ENCODE data around the gene SLC12A9.

Gene SLC12A9

DNA sequence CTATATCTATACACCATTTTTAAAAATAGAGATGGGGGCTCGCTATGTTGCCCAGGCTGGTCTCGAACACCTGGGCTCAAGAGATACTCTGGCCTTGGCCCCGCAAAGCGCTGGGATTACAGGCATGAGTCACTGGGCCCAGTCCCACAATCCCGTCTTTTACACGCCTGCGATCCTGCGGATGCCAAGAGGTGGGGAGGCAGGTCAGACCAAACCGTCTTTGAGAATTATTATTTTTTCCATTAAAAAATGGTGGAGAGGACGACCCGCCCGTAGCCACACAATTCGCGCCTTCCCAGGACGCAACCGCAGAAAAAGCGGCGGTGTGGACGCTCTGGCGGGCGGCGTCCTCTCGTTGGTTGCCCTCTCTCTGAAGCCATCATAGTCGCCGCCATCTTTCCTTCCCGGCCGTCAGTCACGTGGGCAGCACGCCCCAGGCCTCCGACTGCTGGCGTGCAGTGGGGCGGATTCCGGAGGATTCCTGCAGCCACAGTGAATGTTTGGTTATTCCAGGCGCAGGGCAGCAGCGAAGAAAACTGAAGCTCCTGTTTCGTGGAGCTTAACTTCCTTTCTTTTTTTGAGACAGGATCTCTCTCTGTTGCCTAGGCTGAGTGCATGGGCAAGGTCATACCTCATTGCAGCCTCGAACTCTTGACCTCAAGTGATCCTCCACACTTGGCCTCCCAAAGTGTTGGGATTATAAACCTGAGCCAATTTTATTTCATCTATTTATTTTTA is 15.2 kb upstream of the SLC12A9 start (continued):
- TF ChIP-seq PRDM4 (tag by site-specific recombination; IDR thresholded peaks at IDR 0.05) (peak; percentile 52; the same call in 1 of the 2 replicates), ZNF692 (tag by site-specific recombination; IDR thresholded peaks at IDR 0.05) (peak; percentile 91), ZNF16 (tag by site-specific recombination; IDR thresholded peaks at IDR 0.05; ENCODE audit: low read depth) (no peak), ZNF394 (tag by site-specific recombination; IDR thresholded peaks at IDR 0.05; ENCODE audit: borderline replicate concordance) (peak; percentile 79; the same call in 1 of the 2 replicates), ZNF555 (tag by site-specific recombination; conservative IDR thresholded peaks at IDR 0.05) (no peak), ZNF18 (tag by site-specific recombination; IDR thresholded peaks at IDR 0.05) (0 out of 2 replicates have a peak, but pooled peaks have one; percentile 35), ZNF701 (tag by site-specific recombination; IDR thresholded peaks at IDR 0.05) (no peak), ZSCAN18 (tag by site-specific recombination; IDR thresholded peaks at IDR 0.05) (peak; percentile 82), ZFP3 (tag by site-specific recombination; IDR thresholded peaks at IDR 0.05; ENCODE audit: low read depth) (no peak), INSM2 (tag by site-specific recombination; IDR thresholded peaks at IDR 0.05) (peak; percentile 95), KLF9 (tag by site-specific recombination; IDR thresholded peaks at IDR 0.05; ENCODE audit: low read depth) (peak; percentile 61; the same call in 1 of the 2 replicates), ZNF560 (tag by site-specific recombination; IDR thresholded peaks at IDR 0.05; ENCODE audit: borderline replicate concordance) (no peak), ZNF629 (tag by site-specific recombination; IDR thresholded peaks at IDR 0.05) (peak; percentile 88), SALL2 (tag by site-specific recombination; IDR thresholded peaks at IDR 0.05; ENCODE audit: borderline replicate concordance) (no peak), ZFHX2 (tag by site-specific recombination; conservative IDR thresholded peaks at IDR 0.05) (no peak; the same call in 1 of the 2 replicates), ZNF366 (tag by site-specific recombination; conservative IDR thresholded peaks at IDR 0.05) (peak; percentile 82), GLIS1 (tag by site-specific recombination; IDR thresholded peaks at IDR 0.05) (peak; percentile 36; the same call in 1 of the 2 replicates), ZBTB10 (tag by site-specific recombination; IDR thresholded peaks at IDR 0.05) (peak; percentile 64; the same call in 1 of the 2 replicates), ZNF530 (tag by site-specific recombination; IDR thresholded peaks at IDR 0.05; ENCODE audit: low read depth) (no peak)
- TF ChIP-seq, protein P1, sequence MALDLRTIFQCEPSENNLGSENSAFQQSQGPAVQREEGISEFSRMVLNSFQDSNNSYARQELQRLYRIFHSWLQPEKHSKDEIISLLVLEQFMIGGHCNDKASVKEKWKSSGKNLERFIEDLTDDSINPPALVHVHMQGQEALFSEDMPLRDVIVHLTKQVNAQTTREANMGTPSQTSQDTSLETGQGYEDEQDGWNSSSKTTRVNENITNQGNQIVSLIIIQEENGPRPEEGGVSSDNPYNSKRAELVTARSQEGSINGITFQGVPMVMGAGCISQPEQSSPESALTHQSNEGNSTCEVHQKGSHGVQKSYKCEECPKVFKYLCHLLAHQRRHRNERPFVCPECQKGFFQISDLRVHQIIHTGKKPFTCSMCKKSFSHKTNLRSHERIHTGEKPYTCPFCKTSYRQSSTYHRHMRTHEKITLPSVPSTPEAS (tag by site-specific recombination; IDR thresholded peaks at IDR 0.05) = no peak; the same call in 1 of the 2 replicates
- TF ChIP-seq, protein P2, sequence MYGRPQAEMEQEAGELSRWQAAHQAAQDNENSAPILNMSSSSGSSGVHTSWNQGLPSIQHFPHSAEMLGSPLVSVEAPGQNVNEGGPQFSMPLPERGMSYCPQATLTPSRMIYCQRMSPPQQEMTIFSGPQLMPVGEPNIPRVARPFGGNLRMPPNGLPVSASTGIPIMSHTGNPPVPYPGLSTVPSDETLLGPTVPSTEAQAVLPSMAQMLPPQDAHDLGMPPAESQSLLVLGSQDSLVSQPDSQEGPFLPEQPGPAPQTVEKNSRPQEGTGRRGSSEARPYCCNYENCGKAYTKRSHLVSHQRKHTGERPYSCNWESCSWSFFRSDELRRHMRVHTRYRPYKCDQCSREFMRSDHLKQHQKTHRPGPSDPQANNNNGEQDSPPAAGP (tag by site-specific recombination; IDR thresholded peaks at IDR 0.05) = peak; percentile 97
